ENCODE data around the gene EDEM1.

GRCh38 chr3:5240740-5241139 is 53.2 kb downstream of the EDEM1 start:
- TF ChIP-seq EZH2phosphoT487 (IDR thresholded peaks at IDR 0.05; ENCODE audit: insufficient read depth, low read depth) (no peak), EZH2 (IDR thresholded peaks at IDR 0.05; ENCODE audit: insufficient read depth, poor library complexity, severe bottlenecking) (no peak)
